K562 (cell line): Measurements from ENCODE around the gene NAALAD2.

Experiments used
- FOS ChIP-seq: IDR thresholded peaks from 3 replicates; pipeline ENCODE4 v1.6.1; 2011; ENCODE audit not compliant: insufficient read length; ENCODE audit errors: extremely low read depth
- JUND ChIP-seq, 2 experiments: IDR thresholded peaks; 2 replicates in 1 of 2; 3 replicates in 1 of 2; pipeline ENCODE4 v1.6.1; 2011; ENCODE audit warnings: borderline replicate concordance in 2 of 2, low read depth in 2 of 2, low read length in 2 of 2, improper control_type of control experiment in 1 of 2, missing biosample characterization in 1 of 2, missing genetic modification characterization in 1 of 2, missing genetic modification reagents in 1 of 2
- KHSRP ChIP-seq: fragments of 450-650 bp; IDR thresholded peaks from 2 replicates; pipeline ENCODE4 v1.6.1; 2017
- TCF7L2 ChIP-seq: fragments of 150-350 bp; IDR thresholded peaks from 2 replicates; pipeline ENCODE4 v1.6.1; 2016; ENCODE audit warnings: low read depth, mild to moderate bottlenecking, low read length, moderate library complexity
- TF ChIP-seq, protein P1 (sequence below): fragments of 250-450 bp; sonication (Bioruptor Pico); IDR thresholded peaks from 2 replicates; pipeline ENCODE4 v1.8.0; 2021; ENCODE audit warnings: borderline replicate concordance, mild to moderate bottlenecking, moderate library complexity; ENCODE audit not compliant: poor library complexity, severe bottlenecking
- TF ChIP-seq, protein P2 (sequence below), 3 experiments: IDR thresholded peaks in 2 of 3; conservative IDR thresholded peaks in 1 of 3; 2 replicates each; pipeline ENCODE4 v1.5.1; 2011 to 2012; ENCODE audit warnings: low read length in 3 of 3, mild to moderate bottlenecking in 3 of 3, control low read depth in 2 of 3, improper control_type of control experiment in 1 of 3, inconsistent platforms in 1 of 3, low read depth in 1 of 3, mixed read lengths in 1 of 3, moderate library complexity in 1 of 3; ENCODE audit not compliant: insufficient read depth in 2 of 3
- TF ChIP-seq, protein P3 (sequence below): sonication (generic); formaldehyde crosslinking; IDR thresholded peaks from 2 replicates; pipeline ENCODE4 v1.8.0; 2022; ENCODE audit warnings: mild to moderate bottlenecking, missing genetic modification reagents

- TF ChIP-seq, protein P1, sequence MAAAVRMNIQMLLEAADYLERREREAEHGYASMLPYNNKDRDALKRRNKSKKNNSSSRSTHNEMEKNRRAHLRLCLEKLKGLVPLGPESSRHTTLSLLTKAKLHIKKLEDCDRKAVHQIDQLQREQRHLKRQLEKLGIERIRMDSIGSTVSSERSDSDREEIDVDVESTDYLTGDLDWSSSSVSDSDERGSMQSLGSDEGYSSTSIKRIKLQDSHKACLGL: no peak
- TF ChIP-seq, protein P2, sequence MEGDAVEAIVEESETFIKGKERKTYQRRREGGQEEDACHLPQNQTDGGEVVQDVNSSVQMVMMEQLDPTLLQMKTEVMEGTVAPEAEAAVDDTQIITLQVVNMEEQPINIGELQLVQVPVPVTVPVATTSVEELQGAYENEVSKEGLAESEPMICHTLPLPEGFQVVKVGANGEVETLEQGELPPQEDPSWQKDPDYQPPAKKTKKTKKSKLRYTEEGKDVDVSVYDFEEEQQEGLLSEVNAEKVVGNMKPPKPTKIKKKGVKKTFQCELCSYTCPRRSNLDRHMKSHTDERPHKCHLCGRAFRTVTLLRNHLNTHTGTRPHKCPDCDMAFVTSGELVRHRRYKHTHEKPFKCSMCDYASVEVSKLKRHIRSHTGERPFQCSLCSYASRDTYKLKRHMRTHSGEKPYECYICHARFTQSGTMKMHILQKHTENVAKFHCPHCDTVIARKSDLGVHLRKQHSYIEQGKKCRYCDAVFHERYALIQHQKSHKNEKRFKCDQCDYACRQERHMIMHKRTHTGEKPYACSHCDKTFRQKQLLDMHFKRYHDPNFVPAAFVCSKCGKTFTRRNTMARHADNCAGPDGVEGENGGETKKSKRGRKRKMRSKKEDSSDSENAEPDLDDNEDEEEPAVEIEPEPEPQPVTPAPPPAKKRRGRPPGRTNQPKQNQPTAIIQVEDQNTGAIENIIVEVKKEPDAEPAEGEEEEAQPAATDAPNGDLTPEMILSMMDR (IDR thresholded peaks at IDR 0.05 in 2 of 3, conservative IDR thresholded peaks at IDR 0.05 in 1 of 3; ENCODE audit: insufficient read depth in 2 of 3, low read depth in 1 of 3, low read length in 3 of 3): no peak
- no peak for TF ChIP-seq KHSRP
- TF ChIP-seq, protein P3, sequence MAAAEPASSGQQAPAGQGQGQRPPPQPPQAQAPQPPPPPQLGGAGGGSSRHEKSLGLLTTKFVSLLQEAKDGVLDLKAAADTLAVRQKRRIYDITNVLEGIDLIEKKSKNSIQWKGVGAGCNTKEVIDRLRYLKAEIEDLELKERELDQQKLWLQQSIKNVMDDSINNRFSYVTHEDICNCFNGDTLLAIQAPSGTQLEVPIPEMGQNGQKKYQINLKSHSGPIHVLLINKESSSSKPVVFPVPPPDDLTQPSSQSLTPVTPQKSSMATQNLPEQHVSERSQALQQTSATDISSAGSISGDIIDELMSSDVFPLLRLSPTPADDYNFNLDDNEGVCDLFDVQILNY: no peak
- TF ChIP-seq FOS: no peak
- TF ChIP-seq JUND (IDR thresholded peaks at IDR 0.05; ENCODE audit: borderline replicate concordance, low read depth, low read length): no peak
- no peak for TF ChIP-seq JUND (tag; IDR thresholded peaks at IDR 0.05; ENCODE audit: borderline replicate concordance, low read depth, low read length)
- TF ChIP-seq TCF7L2: no peak
Measured at GRCh38 chr11:90135016-90135415, 553 bp downstream of the NAALAD2 start.
